ENCODE results near the gene SERPINB6.

Gene SERPINB6

DNA sequence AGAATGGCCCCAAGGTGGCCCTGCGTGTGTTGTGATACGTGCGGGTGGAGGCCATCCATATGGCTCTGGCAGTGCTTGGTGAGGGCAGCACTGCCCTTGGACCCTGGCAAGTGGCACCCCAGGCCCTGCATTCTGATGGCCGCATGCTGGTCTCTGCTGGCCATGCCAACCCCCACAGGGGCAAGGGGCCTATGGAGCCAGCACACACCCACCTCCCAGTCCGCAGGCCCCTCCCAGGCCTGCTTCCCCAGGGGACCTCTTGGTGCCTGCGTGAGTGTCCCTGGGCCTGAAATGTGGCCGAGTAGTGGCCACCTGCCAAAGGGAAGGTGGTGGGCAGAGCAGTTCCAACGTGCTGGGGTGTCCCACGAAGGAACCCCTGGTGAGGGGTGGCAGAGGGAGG is 45.9 kb upstream of the SERPINB6 start:
- no peak for DNase-seq (ENCODE audit: low read depth in 1 of 2, low spot score in 1 of 2)
- TF ChIP-seq, protein P1, sequence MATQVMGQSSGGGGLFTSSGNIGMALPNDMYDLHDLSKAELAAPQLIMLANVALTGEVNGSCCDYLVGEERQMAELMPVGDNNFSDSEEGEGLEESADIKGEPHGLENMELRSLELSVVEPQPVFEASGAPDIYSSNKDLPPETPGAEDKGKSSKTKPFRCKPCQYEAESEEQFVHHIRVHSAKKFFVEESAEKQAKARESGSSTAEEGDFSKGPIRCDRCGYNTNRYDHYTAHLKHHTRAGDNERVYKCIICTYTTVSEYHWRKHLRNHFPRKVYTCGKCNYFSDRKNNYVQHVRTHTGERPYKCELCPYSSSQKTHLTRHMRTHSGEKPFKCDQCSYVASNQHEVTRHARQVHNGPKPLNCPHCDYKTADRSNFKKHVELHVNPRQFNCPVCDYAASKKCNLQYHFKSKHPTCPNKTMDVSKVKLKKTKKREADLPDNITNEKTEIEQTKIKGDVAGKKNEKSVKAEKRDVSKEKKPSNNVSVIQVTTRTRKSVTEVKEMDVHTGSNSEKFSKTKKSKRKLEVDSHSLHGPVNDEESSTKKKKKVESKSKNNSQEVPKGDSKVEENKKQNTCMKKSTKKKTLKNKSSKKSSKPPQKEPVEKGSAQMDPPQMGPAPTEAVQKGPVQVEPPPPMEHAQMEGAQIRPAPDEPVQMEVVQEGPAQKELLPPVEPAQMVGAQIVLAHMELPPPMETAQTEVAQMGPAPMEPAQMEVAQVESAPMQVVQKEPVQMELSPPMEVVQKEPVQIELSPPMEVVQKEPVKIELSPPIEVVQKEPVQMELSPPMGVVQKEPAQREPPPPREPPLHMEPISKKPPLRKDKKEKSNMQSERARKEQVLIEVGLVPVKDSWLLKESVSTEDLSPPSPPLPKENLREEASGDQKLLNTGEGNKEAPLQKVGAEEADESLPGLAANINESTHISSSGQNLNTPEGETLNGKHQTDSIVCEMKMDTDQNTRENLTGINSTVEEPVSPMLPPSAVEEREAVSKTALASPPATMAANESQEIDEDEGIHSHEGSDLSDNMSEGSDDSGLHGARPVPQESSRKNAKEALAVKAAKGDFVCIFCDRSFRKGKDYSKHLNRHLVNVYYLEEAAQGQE (IDR thresholded peaks at IDR 0.05; ENCODE audit: insufficient replicate concordance, low read depth): no peak
- no peak for TF ChIP-seq CTCF (IDR thresholded peaks at IDR 0.05; ENCODE audit: insufficient read depth, low read length)
- no peak for TF ChIP-seq POLR2AphosphoS5 (IDR thresholded peaks at IDR 0.05; ENCODE audit: low read depth)
- no peak for TF ChIP-seq GABPA (IDR thresholded peaks at IDR 0.05; ENCODE audit: low read depth)
- no peak for TF ChIP-seq SPI1 (IDR thresholded peaks at IDR 0.05; ENCODE audit: borderline replicate concordance, low read depth)
- H3K27ac ChIP-seq (replicated peaks): no peak overlapping the region
- no peaks in the 10 kb centered on the region for H3K27me3 ChIP-seq (ENCODE audit: insufficient read depth, poor library complexity, severe bottlenecking)
- H3K4me3 ChIP-seq (replicated peaks; ENCODE audit: insufficient read depth, low read length): no peak overlapping the region

DNA sequence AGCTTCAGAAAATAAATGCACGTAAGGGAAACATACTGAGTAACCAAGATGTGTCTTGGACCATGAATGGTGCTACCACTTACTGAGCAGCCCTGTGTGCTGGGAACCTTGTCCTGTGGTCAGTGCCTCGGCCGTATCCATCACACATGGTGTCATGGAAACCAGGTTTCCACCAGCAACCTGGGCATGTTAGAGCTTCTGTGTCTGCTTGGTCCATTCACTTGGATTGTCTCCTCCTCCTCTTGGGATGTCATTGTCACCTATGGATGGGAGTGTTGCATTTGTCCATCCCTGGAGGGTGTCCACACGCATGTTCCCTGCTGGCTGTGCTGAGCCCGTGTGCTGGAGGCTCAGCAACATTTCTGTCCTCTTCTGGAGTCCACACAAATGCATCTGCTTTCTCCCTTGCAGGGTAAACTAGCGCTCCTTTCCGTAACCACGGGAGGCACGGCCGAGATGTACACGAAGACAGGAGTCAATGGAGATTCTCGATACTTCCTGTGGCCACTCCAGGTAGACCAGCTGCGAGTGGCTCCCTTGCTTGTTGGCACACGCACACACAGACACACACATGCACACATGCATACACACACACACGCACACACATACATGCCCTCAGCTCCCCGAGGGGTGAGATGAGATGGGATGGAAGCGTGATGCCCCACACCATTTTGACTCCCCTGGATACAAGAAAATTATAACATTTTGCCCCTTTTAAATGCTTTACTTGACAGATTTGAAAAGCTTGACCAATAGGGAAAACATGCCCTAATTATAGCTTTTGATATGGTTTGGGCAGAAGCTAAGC is 45.3 kb upstream of the SERPINB6 start:
- no peak for DNase-seq (ENCODE audit: low read depth in 1 of 2, low spot score in 1 of 2)
- Histone ChIP-seq H3K4me3 (replicated peaks; ENCODE audit: insufficient read depth, low read length) (no peak overlapping the region), H3K27ac (replicated peaks) (no peak overlapping the region), H3K27me3 (ENCODE audit: insufficient read depth, poor library complexity, severe bottlenecking) (no peaks in the 10 kb centered on the region)
- TF ChIP-seq CTCF (IDR thresholded peaks at IDR 0.05; ENCODE audit: insufficient read depth, low read length) (no peak), POLR2AphosphoS5 (IDR thresholded peaks at IDR 0.05; ENCODE audit: low read depth) (no peak), GABPA (IDR thresholded peaks at IDR 0.05; ENCODE audit: low read depth) (no peak), SPI1 (IDR thresholded peaks at IDR 0.05; ENCODE audit: borderline replicate concordance, low read depth) (no peak)
- TF ChIP-seq, protein P1 (IDR thresholded peaks at IDR 0.05; ENCODE audit: insufficient replicate concordance, low read depth): no peak

- Histone ChIP-seq H3K27me3 (ENCODE audit: insufficient read depth, poor library complexity, severe bottlenecking) (no peaks in the 10 kb centered on the region), H3K27ac (replicated peaks) (no peak overlapping the region), H3K4me3 (replicated peaks; ENCODE audit: insufficient read depth, low read length) (no peak overlapping the region)
- no peak for TF ChIP-seq SPI1 (IDR thresholded peaks at IDR 0.05; ENCODE audit: borderline replicate concordance, low read depth)
- TF ChIP-seq POLR2AphosphoS5 (IDR thresholded peaks at IDR 0.05; ENCODE audit: low read depth): no peak
- no peak for TF ChIP-seq GABPA (IDR thresholded peaks at IDR 0.05; ENCODE audit: low read depth)
- TF ChIP-seq CTCF (IDR thresholded peaks at IDR 0.05; ENCODE audit: insufficient read depth, low read length): no peak
- TF ChIP-seq, protein P1 (IDR thresholded peaks at IDR 0.05; ENCODE audit: insufficient replicate concordance, low read depth): no peak
- DNase-seq (ENCODE audit: low read depth in 1 of 2, low spot score in 1 of 2): no peak
These were observed 43.8 kb upstream of the SERPINB6 start for GRCh38 chr6:3015144-3015543.

Data from HL-60 (cell line).